A673 (cell line): Measurements from ENCODE around the gene POTEB2.
"Not testable (repeated sequence)": the region's sequence is repeated elsewhere in the genome, so short reads cannot be mapped to it uniquely, and the experiment has no call there.

Experiments
- CTCF ChIP-seq: fragments of 300-800, 200-600 bp; sonication (generic); conservative IDR thresholded peaks from 2 replicates; pipeline ENCODE4 v1.5.1; 2017; ENCODE audit warnings: low read depth, mild to moderate bottlenecking, antibody characterized with exemption, low read length, moderate library complexity, mixed read lengths
- EZH2 ChIP-seq: fragments of 200-600 bp; sonication (generic); IDR thresholded peaks from 2 replicates; pipeline ENCODE4 v1.6.1; 2017; ENCODE audit warnings: borderline replicate concordance, low read depth, mild to moderate bottlenecking, mixed read lengths, antibody characterized with exemption, low read length; ENCODE audit not compliant: poor library complexity, severe bottlenecking

- TF ChIP-seq CTCF, EZH2: not testable (repeated sequence)
Observed at GRCh38 chr15:20879916-20880315, 13.8 kb upstream of the POTEB2 start.
